Central memory CD8-positive, alpha-beta T cell (primary cell): ENCODE results near the gene STIP1.

Experiments used
- ATAC-seq: fragments of 150-1000 bp; cut with Tn5 transposase; replicated peaks from 2 replicates; pipeline ENCODE4 v1.10.0; 2022; ENCODE audit warnings: mild to moderate bottlenecking, moderate FRiP score, moderate number of reproducible peaks; ENCODE audit not compliant: poor library complexity, severe bottlenecking; ENCODE audit errors: extremely low read depth
- DNase-seq, 2 donors: peaks; one replicate each; pipeline ENCODE4 v3.0.0; 2021; ENCODE audit warnings: low spot score in 2 of 2
- H3K27ac Mint-ChIP-seq: one replicate; pipeline ENCODE4 v1.8.0; 2022; ENCODE audit warnings: low read depth, mild to moderate bottlenecking, moderate library complexity, mixed read lengths
- H3K27me3 Mint-ChIP-seq: one replicate; pipeline ENCODE4 v1.8.0; 2022; ENCODE audit warnings: mixed read lengths
- H3K36me3 Mint-ChIP-seq: one replicate; pipeline ENCODE4 v1.8.0; 2022; ENCODE audit warnings: mild to moderate bottlenecking, moderate library complexity, mixed read lengths; ENCODE audit not compliant: insufficient read depth
- H3K4me1 Mint-ChIP-seq: one replicate; pipeline ENCODE4 v1.8.0; 2022; ENCODE audit warnings: mixed read lengths
- H3K4me3 Mint-ChIP-seq: one replicate; pipeline ENCODE4 v1.8.0; 2022; ENCODE audit warnings: mild to moderate bottlenecking, moderate library complexity, mixed read lengths
- H3K9me3 Mint-ChIP-seq: one replicate; pipeline ENCODE4 v1.8.0; 2022; ENCODE audit warnings: mixed read lengths

STIP1 gene

DNA sequence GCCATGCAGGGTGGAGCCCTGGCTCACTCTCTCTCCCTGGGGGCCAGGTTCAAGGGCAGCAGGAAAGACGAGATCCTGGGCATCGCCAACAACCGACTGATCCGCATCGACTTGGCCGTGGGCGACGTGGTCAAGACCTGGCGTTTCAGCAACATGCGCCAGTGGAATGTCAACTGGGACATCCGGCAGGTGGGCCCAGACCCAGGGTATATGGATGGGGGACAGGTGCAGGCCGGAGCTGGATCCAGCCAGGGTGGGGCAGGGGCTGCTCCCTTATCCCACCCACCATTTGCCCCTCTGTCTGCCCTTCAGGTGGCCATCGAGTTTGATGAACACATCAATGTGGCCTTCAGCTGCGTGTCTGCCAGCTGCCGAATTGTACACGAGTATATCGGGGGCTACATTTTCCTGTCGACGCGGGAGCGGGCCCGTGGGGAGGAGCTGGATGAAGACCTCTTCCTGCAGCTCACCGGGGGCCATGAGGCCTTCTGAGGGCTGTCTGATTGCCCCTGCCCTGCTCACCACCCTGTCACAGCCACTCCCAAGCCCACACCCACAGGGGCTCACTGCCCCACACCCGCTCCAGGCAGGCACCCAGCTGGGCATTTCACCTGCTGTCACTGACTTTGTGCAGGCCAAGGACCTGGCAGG, 37.2 kb downstream of the STIP1 start:
- Mint-ChIP-seq H3K27me3 (no peaks in the 10 kb centered on the region), H3K27ac (no peak overlapping the region), H3K36me3 (peaks cover 33% of the 10 kb centered on the region), H3K4me1 (peaks cover 34% of the 10 kb centered on the region), H3K4me3 (no peak overlapping the region), H3K9me3 (no peaks in the 10 kb centered on the region)
- ATAC-seq (no peak), DNase-seq (no peak)

GRCh38 chr11:64224151-64224890, 38.4 kb downstream of the STIP1 start:
- Mint-ChIP-seq H3K4me1 (peaks cover 27% of the 10 kb centered on the region), H3K36me3 (peaks cover 25% of the 10 kb centered on the region), H3K27ac (no peak overlapping the region), H3K9me3 (no peaks in the 10 kb centered on the region), H3K27me3 (no peaks in the 10 kb centered on the region), H3K4me3 (peak overlapping the region; percentile 88)
- ATAC-seq (no peak), DNase-seq (no peak)

DNA sequence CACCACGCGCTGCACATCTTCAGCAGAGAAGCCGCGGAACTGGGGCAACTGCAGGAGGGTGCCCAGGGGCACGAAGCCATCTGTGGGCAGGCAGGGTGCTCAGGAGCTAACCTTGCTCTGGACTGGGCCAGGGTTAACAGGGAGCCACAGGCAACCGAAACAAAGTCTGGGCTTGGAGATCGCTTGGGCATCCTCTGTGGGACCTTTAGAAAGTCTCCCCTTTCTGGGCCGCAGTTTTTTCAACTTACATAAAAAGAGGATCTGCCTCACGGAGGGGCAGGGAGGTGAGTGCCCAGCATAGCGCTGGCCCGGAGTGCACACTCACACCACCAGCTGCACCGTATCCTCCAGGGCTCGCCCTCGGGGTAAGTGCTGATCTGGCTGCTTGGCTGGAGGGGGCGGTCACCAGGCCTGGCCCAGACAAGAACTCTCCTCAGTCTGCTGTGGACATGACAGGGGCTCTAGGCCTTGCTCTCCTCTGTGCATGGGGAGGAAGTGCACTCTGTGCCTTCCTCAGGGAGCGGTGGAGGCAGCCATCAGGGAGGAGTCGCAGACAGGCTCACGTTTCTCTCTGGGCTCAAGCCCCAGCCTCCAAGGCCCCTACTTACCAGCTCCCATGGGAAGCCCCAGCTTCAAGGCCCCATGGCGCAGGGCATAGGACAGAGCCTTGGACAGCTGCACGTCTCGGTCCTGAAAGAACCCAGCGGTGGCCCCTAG, 39.1 kb downstream of the STIP1 start:
- Mint-ChIP-seq H3K36me3 (peaks cover 22% of the 10 kb centered on the region), H3K4me1 (peaks cover 34% of the 10 kb centered on the region), H3K27me3 (no peaks in the 10 kb centered on the region), H3K27ac (peak overlapping the region; percentile 91), H3K4me3 (peak overlapping the region; percentile 88), H3K9me3 (no peaks in the 10 kb centered on the region)
- no peak for DNase-seq
- ATAC-seq, result no peak

- H3K9me3 Mint-ChIP-seq, result no peaks in the 10 kb centered on the region
- DNase-seq (peak; percentile 76 to 88), ATAC-seq (peak; percentile 68)
- peaks cover 23% of the 10 kb centered on the region for H3K36me3 Mint-ChIP-seq
- no peaks in the 10 kb centered on the region for H3K27me3 Mint-ChIP-seq
- peak within 1 kb of the TSS; percentile 88 for H3K4me3 Mint-ChIP-seq
- H3K27ac Mint-ChIP-seq, result peak within 1 kb of the TSS; percentile 91
- H3K4me1 Mint-ChIP-seq, result peaks cover 35% of the 10 kb centered on the region
These were observed 39.9 kb downstream of the STIP1 start, which contains the start of the genes NUDT22 and TRPT1 for GRCh38 chr11:64225608-64226506. Gene NUDT22, plus strand, starts transcription at chr11:64226274. Its CDS starts 379 bp downstream, at chr11:64226653. Gene TRPT1, minus strand, starts transcription at chr11:64226186. Its CDS starts 326 bp downstream, at chr11:64225860.

DNA sequence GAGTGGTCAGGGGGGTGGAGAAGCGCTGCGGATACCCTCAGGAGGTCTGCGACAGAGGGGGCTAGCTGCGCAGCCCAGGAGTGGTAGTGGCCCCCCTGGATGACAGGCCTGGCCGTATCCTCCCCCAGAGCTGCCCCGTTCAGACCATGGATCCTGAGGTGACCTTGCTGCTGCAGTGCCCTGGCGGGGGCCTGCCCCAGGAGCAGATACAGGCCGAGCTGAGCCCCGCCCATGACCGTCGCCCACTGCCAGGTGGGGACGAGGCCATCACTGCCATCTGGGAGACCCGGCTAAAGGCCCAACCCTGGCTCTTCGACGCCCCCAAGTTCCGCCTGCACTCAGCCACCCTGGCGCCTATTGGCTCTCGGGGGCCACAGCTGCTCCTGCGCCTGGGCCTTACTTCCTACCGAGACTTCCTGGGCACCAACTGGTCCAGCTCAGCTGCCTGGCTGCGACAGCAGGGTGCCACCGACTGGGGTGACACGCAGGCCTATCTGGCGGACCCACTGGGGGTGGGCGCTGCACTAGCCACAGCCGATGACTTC, 40.6 kb downstream of the STIP1 start:
- Mint-ChIP-seq H3K27me3 (no peaks in the 10 kb centered on the region), H3K36me3 (peaks cover 18% of the 10 kb centered on the region), H3K9me3 (no peaks in the 10 kb centered on the region), H3K4me1 (peaks cover 36% of the 10 kb centered on the region), H3K4me3 (peak overlapping the region; percentile 88), H3K27ac (peak overlapping the region; percentile 91)
- DNase-seq (no peak), ATAC-seq (peak; percentile 44)

- H3K27me3 Mint-ChIP-seq, result no peaks in the 10 kb centered on the region
- peaks cover 15% of the 10 kb centered on the region for H3K36me3 Mint-ChIP-seq
- H3K9me3 Mint-ChIP-seq, result no peaks in the 10 kb centered on the region
- H3K4me3 Mint-ChIP-seq, result peak overlapping the region; percentile 88
- no peak for ATAC-seq
- H3K27ac Mint-ChIP-seq, result peak overlapping the region; percentile 91
- H3K4me1 Mint-ChIP-seq, result peaks cover 43% of the 10 kb centered on the region
- no peak for DNase-seq
These were observed 41.5 kb downstream of the STIP1 start for GRCh38 chr11:64227405-64227956.

DNA sequence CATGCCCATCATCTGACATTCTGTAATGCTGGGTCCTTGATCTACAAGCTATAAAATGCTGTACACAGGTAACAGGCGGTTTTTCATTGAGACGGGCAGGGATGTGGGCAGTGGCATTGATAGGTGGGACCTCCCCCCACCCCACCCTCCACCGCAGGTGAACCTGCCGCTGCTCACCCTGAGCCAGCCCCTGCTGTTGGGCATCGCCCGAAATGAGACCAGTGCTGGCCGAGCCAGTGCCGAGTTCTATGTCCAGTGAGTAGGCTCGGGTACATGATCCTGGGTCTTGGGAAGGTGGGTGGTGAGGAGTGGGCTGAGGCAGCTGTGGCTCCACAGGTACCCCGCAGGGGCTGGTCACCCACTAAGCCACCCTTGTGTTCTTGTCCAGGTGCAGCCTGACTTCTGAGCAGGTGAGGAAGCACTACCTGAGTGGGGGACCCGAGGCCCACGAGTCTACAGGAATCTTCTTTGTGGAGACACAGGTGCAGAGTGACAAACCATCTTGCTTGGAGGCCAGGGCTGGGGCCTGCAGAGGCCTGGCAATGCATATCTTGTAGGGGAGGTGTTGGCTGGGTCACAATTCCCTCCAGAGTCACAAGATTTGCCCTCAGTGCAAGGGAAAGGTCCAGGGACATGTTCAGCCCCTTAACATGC, 43.2 kb downstream of the STIP1 start:
- DNase-seq (no peak), ATAC-seq (no peak)
- Mint-ChIP-seq H3K4me3 (peak overlapping the region; percentile 88), H3K27ac (no peak overlapping the region), H3K4me1 (peaks cover 43% of the 10 kb centered on the region), H3K36me3 (peaks cover 11% of the 10 kb centered on the region), H3K27me3 (no peaks in the 10 kb centered on the region), H3K9me3 (no peaks in the 10 kb centered on the region)

- no peak for DNase-seq
- H3K4me1 Mint-ChIP-seq, result peaks cover 43% of the 10 kb centered on the region
- H3K27ac Mint-ChIP-seq, result peak overlapping the region; percentile 95
- H3K4me3 Mint-ChIP-seq, result peak overlapping the region; percentile 85
- H3K36me3 Mint-ChIP-seq, result peaks cover 9% of the 10 kb centered on the region
- H3K27me3 Mint-ChIP-seq, result no peaks in the 10 kb centered on the region
- ATAC-seq, result no peak
- H3K9me3 Mint-ChIP-seq, result no peaks in the 10 kb centered on the region
These were observed 43.8 kb downstream of the STIP1 start for GRCh38 chr11:64229744-64230170.

DNA sequence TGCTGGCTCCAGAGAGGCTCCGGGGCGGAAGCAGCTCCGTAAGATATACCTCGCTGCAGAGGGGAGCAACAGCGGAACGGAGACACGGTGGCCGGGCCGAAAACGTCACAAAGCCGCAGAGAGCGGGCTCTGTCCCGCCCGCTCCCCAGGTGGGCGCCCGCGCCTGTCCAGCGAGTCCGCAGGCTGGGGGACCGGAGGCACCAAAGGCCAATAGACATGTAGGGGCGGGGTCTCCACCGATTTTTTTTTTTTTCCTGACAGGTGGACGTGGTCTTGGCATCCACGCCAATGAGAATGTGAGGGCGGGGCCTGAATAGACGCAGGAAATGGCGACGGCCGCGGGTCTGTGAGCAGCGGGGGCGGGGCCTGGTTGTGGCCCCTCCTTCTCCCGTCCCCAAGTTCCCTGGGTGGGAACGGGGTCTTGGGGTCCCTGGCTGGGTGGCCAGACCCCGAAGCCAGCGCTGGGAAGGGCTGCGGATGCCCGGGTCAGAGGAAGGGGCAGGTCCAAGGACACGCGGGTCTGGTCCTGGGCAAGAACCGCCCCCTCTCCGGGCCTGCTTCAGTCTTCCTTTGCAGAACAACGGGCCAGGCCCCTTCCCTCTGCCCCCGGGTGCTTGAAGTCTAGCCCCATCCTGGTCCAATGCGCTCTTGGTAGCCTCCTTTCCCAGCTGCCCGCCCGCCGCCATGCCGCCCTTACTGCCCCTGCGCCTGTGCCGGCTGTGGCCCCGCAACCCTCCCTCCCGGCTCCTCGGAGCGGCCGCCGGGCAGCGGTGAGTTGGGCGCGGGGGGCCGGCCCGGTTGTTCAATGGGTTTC, 44.4 kb downstream of the STIP1 start, which contains the start of gene DNAJC4:
DNAJC4 (plus strand) TSS at position 378 of the 814 bp plus-strand sequence; CDS start at position 685, 307 bp downstream.
- H3K9me3 Mint-ChIP-seq, result no peaks in the 10 kb centered on the region
- peak within 1 kb of the TSS; percentile 85 for H3K4me3 Mint-ChIP-seq
- peaks cover 44% of the 10 kb centered on the region for H3K4me1 Mint-ChIP-seq
- H3K27me3 Mint-ChIP-seq, result no peaks in the 10 kb centered on the region
- peak within 1 kb of the TSS; percentile 95 for H3K27ac Mint-ChIP-seq
- peak; percentile 80 for DNase-seq
- ATAC-seq, result peak; percentile 47
- peaks cover 6% of the 10 kb centered on the region for H3K36me3 Mint-ChIP-seq

GRCh38 chr11:64230985-64231365, 45.0 kb downstream of the STIP1 start:
- no peak for DNase-seq
- Mint-ChIP-seq H3K36me3 (peaks cover 10% of the 10 kb centered on the region), H3K27ac (peak overlapping the region; percentile 41), H3K27me3 (no peaks in the 10 kb centered on the region), H3K9me3 (no peaks in the 10 kb centered on the region), H3K4me3 (peak overlapping the region; percentile 85), H3K4me1 (peaks cover 42% of the 10 kb centered on the region)
- ATAC-seq, result no peak
